NCI-H2227 (cell line): ENCODE data around the gene TARBP1.

ENCODE experiments used
- DNase-seq: peaks from one replicate; lab custom pipeline; 2025; ENCODE audit not compliant: unreplicated experiment; lab: John Stamatoyannopoulos, UW

TARBP1 gene

DNA sequence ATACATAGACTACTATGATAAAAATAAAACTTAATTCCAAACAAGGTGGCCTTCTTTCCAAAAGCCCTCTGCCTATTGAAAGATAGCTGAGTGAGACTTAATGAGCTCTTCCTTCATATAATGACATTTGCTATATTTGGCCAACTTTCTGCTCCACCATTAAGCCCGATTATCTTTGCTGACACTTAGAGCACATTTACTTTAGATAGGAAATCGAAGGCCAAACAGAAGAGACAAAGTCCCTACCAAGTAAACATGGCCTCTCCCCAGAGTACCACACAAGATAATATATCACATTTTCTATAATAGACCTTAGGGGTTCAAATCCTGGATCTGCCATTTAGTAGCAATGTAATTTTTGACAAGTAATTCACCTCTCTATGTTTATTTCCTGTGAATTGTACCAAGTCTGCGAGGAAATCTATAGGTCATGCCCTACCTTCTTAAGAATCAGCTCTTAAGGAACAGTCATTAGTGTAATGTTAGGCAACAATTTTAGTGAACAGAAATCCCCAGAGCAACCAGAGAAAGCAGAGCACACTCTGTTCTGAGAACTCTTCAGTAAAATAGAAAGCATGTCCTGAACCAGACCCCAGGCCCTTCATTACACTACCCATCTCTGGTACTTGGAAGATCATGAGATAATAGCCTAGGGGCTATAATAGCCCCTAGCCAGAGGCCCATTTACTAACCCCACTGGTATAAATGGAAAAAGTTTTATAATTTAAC, 123.0 kb downstream of the TARBP1 start:
- DNase-seq: no peak

DNA sequence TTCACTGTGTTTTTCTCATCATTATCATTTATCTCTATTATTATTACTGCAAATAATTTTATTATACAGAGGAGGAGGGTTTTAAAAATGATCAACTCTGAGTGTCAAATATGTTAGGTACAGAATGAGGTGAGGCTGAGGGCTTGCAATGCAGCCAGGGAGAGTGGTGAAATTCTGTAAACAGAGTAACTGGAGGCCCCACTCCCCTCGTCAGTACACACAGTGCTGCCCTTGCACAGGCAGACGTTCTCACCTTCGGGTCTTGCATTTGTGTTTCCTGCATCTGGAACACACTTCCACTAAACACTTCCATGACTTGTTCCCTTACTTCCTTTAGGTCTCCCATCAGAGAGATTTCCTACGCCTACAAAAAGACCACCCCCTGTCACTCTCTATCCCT, 130.0 kb downstream of the TARBP1 start:
- DNase-seq: no peak

DNA sequence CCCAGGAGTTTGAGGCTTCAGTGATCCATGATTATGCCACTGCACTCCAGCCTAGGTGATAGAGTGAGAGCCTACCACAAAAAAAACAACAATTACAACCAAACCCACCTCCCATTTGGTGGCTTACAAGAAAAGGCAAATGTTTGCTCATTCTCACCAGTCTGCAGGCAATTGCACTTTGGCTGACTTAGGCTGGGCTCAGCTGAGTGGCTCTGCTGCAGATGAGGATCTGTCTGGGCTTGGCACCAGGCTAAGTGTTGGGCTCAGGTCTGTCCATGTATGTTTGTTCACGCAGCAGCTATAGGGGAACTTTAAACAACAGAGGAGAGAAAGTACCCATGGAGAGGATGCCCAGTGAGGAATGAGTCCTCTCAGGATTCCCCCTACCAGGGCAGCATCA, 133.7 kb downstream of the TARBP1 start:
- DNase-seq: no peak

DNA sequence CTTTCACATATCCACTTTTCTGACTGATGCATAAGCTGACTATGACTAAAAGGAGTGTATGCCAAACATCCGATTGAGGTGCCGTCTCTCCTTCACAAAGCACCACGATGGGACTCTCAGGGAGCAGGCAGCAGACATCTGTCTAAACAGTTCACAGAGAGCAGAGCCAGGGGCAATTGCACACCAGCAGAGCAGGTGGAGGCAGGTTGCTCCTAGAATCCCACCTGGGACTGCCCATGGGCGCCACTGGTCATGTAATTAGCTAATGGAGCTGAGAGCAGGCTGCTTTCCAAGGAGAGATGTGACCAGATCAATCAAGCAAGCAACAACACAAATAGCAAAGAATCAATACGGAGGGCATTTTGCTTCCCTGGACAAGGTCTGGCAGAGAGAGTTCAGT, 136.2 kb downstream of the TARBP1 start:
- no peak for DNase-seq
